Smooth muscle cell (in vitro differentiated cells): ENCODE data around the gene MOCS1. TPM values are rescaled to one million over a fixed set of nuclear protein-coding genes. Genes with fewer than 3 reads are reported as not detected.

Source experiments
- DNase-seq: peaks from one replicate; lab custom pipeline; 2025; ENCODE audit not compliant: unreplicated experiment; lab: John Stamatoyannopoulos, UW
- H2AFZ ChIP-seq: fragments of 200-600 bp; sonication (generic); 2 replicates; pipeline ENCODE4 v1.6.0; 2016; ENCODE audit warnings: antibody characterized with exemption, low read depth, mild to moderate bottlenecking
- H3F3A ChIP-seq: fragments of 200-600 bp; sonication (generic); 2 replicates; pipeline ENCODE4 v1.6.0; 2017; ENCODE audit warnings: antibody characterized with exemption, low read depth
- H3K27ac ChIP-seq: fragments of 200-600 bp; sonication (generic); 2 replicates; pipeline ENCODE4 v1.5.1; 2016; ENCODE audit warnings: low read depth, mild to moderate bottlenecking
- H3K27me3 ChIP-seq: fragments of 200-600 bp; sonication (generic); 2 replicates; pipeline ENCODE4 v1.6.1; 2016; ENCODE audit warnings: low read depth, mild to moderate bottlenecking
- H3K36me3 ChIP-seq: fragments of 200-600 bp; sonication (generic); 2 replicates; pipeline ENCODE4 v1.5.1; 2016; ENCODE audit warnings: low read depth
- H3K4me1 ChIP-seq: fragments of 200-600 bp; sonication (generic); 2 replicates; pipeline ENCODE4 v1.5.1; 2016; ENCODE audit warnings: low read depth
- H3K4me2 ChIP-seq: fragments of 200-600 bp; sonication (generic); 2 replicates; pipeline ENCODE4 v1.6.0; 2016; ENCODE audit warnings: mild to moderate bottlenecking
- H3K4me3 ChIP-seq: fragments of 200-600 bp; sonication (generic); 2 replicates; pipeline ENCODE4 v1.5.1; 2016; ENCODE audit warnings: mild to moderate bottlenecking
- H3K79me2 ChIP-seq: fragments of 200-600 bp; sonication (generic); 2 replicates; pipeline ENCODE4 v1.6.0; 2016; ENCODE audit warnings: low read depth, mild to moderate bottlenecking
- H3K9ac ChIP-seq: fragments of 200-600 bp; sonication (generic); 2 replicates; pipeline ENCODE4 v1.6.0; 2016; ENCODE audit warnings: low read depth
- H3K9me3 ChIP-seq: fragments of 200-600 bp; sonication (generic); replicated peaks from 2 replicates; pipeline ENCODE4 v1.5.1; 2016; ENCODE audit warnings: low read depth
- H4K20me1 ChIP-seq: fragments of 200-600 bp; sonication (generic); 2 replicates; pipeline ENCODE4 v1.6.0; 2016; ENCODE audit warnings: low read depth
- WGBS: methylation state at CpG from one replicate; pipeline ENCODE4 v1.1.7; 2016; ENCODE audit warnings: low lambda C conversion rate; 5-methylcytosine and 5-hydroxymethylcytosine counted together
- polyA plus RNA-seq: library from polyadenylated mRNA; unstranded; fragments of >200 nt; fragmentation: Nextera tagmentation; extraction: Ambion mirVana; gene quantifications from 2 replicates; pipeline ENCODE4 v1.2.1, GENCODE V29; 2016
- total RNA-seq: library from RNA; depleted of rRNA; stranded (reverse); fragments of >200 nt; gene quantifications from 2 replicates; pipeline ENCODE4 v1.2.3, GENCODE V29; 2014
- TF ChIP-seq, protein P1 (sequence below): fragments of 200-600 bp; sonication (generic); IDR thresholded peaks from 2 replicates; pipeline ENCODE4 v1.5.1; 2017; ENCODE audit warnings: borderline replicate concordance, mild to moderate bottlenecking, antibody characterized with exemption; ENCODE audit not compliant: insufficient read depth, poor library complexity, severe bottlenecking

Gene MOCS1
- total and polyA plus RNA-seq, 2 experiments from 2014 or later: 7.7 to 12.1 TPM

DNA sequence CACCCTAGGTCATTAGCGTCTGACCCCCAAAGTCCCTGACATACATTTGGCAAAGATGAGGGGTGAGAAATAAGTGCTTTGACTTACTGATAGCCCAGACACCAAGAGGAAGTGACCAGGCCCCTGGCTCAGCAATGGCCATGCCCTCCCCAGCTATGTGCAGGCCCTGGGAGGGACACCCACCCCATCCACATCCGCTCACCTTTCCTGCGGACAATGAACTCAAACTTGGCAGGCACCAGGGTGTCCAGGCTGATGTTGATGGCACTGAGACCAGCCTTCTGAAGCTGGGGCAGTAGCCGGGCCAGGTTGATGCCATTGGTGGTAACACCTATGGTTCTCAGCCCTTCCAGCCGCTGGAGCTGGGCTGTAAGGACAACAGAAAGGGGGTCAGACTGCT is 18.4 kb downstream of the MOCS1 start:
- TF ChIP-seq, protein P1, sequence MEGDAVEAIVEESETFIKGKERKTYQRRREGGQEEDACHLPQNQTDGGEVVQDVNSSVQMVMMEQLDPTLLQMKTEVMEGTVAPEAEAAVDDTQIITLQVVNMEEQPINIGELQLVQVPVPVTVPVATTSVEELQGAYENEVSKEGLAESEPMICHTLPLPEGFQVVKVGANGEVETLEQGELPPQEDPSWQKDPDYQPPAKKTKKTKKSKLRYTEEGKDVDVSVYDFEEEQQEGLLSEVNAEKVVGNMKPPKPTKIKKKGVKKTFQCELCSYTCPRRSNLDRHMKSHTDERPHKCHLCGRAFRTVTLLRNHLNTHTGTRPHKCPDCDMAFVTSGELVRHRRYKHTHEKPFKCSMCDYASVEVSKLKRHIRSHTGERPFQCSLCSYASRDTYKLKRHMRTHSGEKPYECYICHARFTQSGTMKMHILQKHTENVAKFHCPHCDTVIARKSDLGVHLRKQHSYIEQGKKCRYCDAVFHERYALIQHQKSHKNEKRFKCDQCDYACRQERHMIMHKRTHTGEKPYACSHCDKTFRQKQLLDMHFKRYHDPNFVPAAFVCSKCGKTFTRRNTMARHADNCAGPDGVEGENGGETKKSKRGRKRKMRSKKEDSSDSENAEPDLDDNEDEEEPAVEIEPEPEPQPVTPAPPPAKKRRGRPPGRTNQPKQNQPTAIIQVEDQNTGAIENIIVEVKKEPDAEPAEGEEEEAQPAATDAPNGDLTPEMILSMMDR: no peak
- DNase-seq: no peak

GRCh38 chr6:39914239-39914638 is 20.0 kb downstream of the MOCS1 start:
- H3K9me3 ChIP-seq: no peaks in the 10 kb centered on the region
- H3K79me2 ChIP-seq: no peaks in the 10 kb centered on the region
- TF ChIP-seq, protein P1: no peak
- no peaks in the 10 kb centered on the region for H3K27me3 ChIP-seq
- H3K4me2 ChIP-seq: no peak overlapping the region
- no peaks in the 10 kb centered on the region for H3K4me1 ChIP-seq
- no peak overlapping the region for H3K27ac ChIP-seq
- H3F3A ChIP-seq: no peaks in the 10 kb centered on the region
- H2AFZ ChIP-seq: no peak overlapping the region
- no peaks in the 10 kb centered on the region for H3K36me3 ChIP-seq
- 100% methylated on average over 3 of the region's 3 CpGs for WGBS
- H3K9ac ChIP-seq: no peak overlapping the region
- no peak overlapping the region for H3K4me3 ChIP-seq
- H4K20me1 ChIP-seq: no peaks in the 10 kb centered on the region
- no peak for DNase-seq

More for the DNA sequence above, 18.4 kb downstream of the MOCS1 start:
- no peak overlapping the region for H3K27ac ChIP-seq
- H3K4me3 ChIP-seq: no peak overlapping the region
- no peaks in the 10 kb centered on the region for H3K27me3 ChIP-seq
- H3K79me2 ChIP-seq: no peaks in the 10 kb centered on the region
- no peaks in the 10 kb centered on the region for H3K4me1 ChIP-seq
- H3F3A ChIP-seq: no peaks in the 10 kb centered on the region
- no peak overlapping the region for H2AFZ ChIP-seq
- H3K4me2 ChIP-seq: no peak overlapping the region
- H4K20me1 ChIP-seq: no peaks in the 10 kb centered on the region
- no peaks in the 10 kb centered on the region for H3K9me3 ChIP-seq
- no peaks in the 10 kb centered on the region for H3K36me3 ChIP-seq
- 96% methylated on average over 5 of the region's 5 CpGs for WGBS
- no peak overlapping the region for H3K9ac ChIP-seq

- H3K9ac ChIP-seq: no peak overlapping the region
Observed at GRCh38 chr6:39913391-39913916, 20.8 kb downstream of the MOCS1 start.

More at GRCh38 chr6:39913391-39913916, 20.8 kb downstream of the MOCS1 start:
- Histone ChIP-seq H3K27ac (no peak overlapping the region), H3K4me2 (no peak overlapping the region), H3K9me3 (no peaks in the 10 kb centered on the region), H3K36me3 (no peaks in the 10 kb centered on the region), H3F3A (no peaks in the 10 kb centered on the region), H2AFZ (no peak overlapping the region), H3K4me1 (no peaks in the 10 kb centered on the region), H3K79me2 (no peaks in the 10 kb centered on the region), H3K4me3 (no peak overlapping the region), H4K20me1 (no peaks in the 10 kb centered on the region), H3K27me3 (no peaks in the 10 kb centered on the region)
- DNase-seq: no peak
- TF ChIP-seq, protein P1: no peak
- 97% methylated on average over 12 of the region's 12 CpGs for WGBS
